ENCODE results near the gene ATXN1. TPM values are rescaled to one million over a fixed set of nuclear protein-coding genes. Genes with fewer than 3 reads are reported as not detected.

ATXN1 gene
- total RNA-seq, 2 experiments from 2014 or later, result 83.1 to 89.4 TPM

GRCh38 chr6:16667509-16667908 lies 93.8 kb downstream of the ATXN1 start:
- POLR2A ChIA-PET, result interaction anchor here (1.1 to 6.7 kb wide), 5 partner anchors 13 to 64 kb away, joined by 3 to 68 read pairs (median 6); no protein-coding TSS in a partner anchor
- Mint-ChIP-seq H3K4me1 (peaks cover 59% of the 10 kb centered on the region), H3K27ac (peak overlapping the region; percentile 13), H3K36me3 (ENCODE audit: low read depth) (peaks cover 58% of the 10 kb centered on the region), H3K9me3 (peaks cover 2% of the 10 kb centered on the region), H3K27me3 (no peaks in the 10 kb centered on the region), H3K4me3 (no peak overlapping the region)
- DNase-seq, result no peak
- CTCF ChIA-PET, result interaction anchor here (1.4 to 2.0 kb wide), 4 partner anchors 9 to 336 kb away, joined by 3 to 5 read pairs (median 4); partner anchors contain the start of gene ATXN1

- CTCF ChIA-PET, result interaction anchor here (1.4 to 2.0 kb wide), 2 partner anchors 96 to 102 kb away, joined by 3 to 4 read pairs; partner anchors contain the start of gene ATXN1
Measured at GRCh38 chr6:16665992-16666391, 95.3 kb downstream of the ATXN1 start.

GRCh38 chr6:16665182-16665581 lies 96.1 kb downstream of the ATXN1 start:
- POLR2A ChIA-PET, result no interaction called here
- Mint-ChIP-seq H3K27me3 (no peaks in the 10 kb centered on the region), H3K4me1 (peaks cover 41% of the 10 kb centered on the region), H3K36me3 (ENCODE audit: low read depth) (peaks cover 59% of the 10 kb centered on the region), H3K9me3 (peaks cover 12% of the 10 kb centered on the region), H3K4me3 (no peak overlapping the region), H3K27ac (no peak overlapping the region)
- DNase-seq, result no peak
- CTCF ChIA-PET, result no interaction called here

More at GRCh38 chr6:16665992-16666391, 95.3 kb downstream of the ATXN1 start:
- H3K27me3 Mint-ChIP-seq, result no peaks in the 10 kb centered on the region
- H3K9me3 Mint-ChIP-seq, result peaks cover 12% of the 10 kb centered on the region
- H3K27ac Mint-ChIP-seq, result peak overlapping the region; percentile 9
- H3K36me3 Mint-ChIP-seq (ENCODE audit: low read depth), result peaks cover 61% of the 10 kb centered on the region
- no peak for DNase-seq
- peaks cover 48% of the 10 kb centered on the region for H3K4me1 Mint-ChIP-seq
- POLR2A ChIA-PET, result interaction anchor here (0.8 to 6.7 kb wide), 2 partner anchors 32 to 96 kb away, joined by 3 to 68 read pairs; partner anchors contain the start of gene ATXN1
- H3K4me3 Mint-ChIP-seq, result no peak overlapping the region

GRCh38 chr6:16663901-16664300 lies 97.4 kb downstream of the ATXN1 start:
- Mint-ChIP-seq H3K9me3 (peaks cover 12% of the 10 kb centered on the region), H3K27me3 (no peaks in the 10 kb centered on the region), H3K4me1 (peaks cover 42% of the 10 kb centered on the region), H3K4me3 (no peak overlapping the region), H3K27ac (no peak overlapping the region), H3K36me3 (ENCODE audit: low read depth) (peaks cover 58% of the 10 kb centered on the region)
- POLR2A ChIA-PET, result no interaction called here
- CTCF ChIA-PET, result no interaction called here
- no peak for DNase-seq

GRCh38 chr6:16660157-16660497 lies 101.1 kb downstream of the ATXN1 start:
- Mint-ChIP-seq H3K9me3 (peaks cover 12% of the 10 kb centered on the region), H3K36me3 (ENCODE audit: low read depth) (peaks cover 52% of the 10 kb centered on the region), H3K4me3 (peak overlapping the region; percentile 45), H3K27ac (peak overlapping the region; percentile 94), H3K27me3 (no peaks in the 10 kb centered on the region), H3K4me1 (peaks cover 52% of the 10 kb centered on the region)
- CTCF ChIA-PET, result no interaction called here
- no peak for DNase-seq
- POLR2A ChIA-PET, result interaction anchor here (1.6 to 4.7 kb wide), 6 partner anchors 10 to 102 kb away, joined by 4 to 62 read pairs (median 27); partner anchors contain the start of gene ATXN1

GRCh38 chr6:16659466-16660156 lies 101.6 kb downstream of the ATXN1 start:
- H3K27me3 Mint-ChIP-seq, result no peaks in the 10 kb centered on the region
- ChIA-PET POLR2A (interaction anchor here (0.9 to 4.7 kb wide), 9 partner anchors 10 to 103 kb away, joined by 3 to 62 read pairs (median 10); partner anchors contain the start of gene ATXN1), CTCF (interaction anchor here (1.7 to 3.6 kb wide), 3 partner anchors 29 to 146 kb away, joined by 5 to 27 read pairs (median 7); no protein-coding TSS in a partner anchor)
- H3K4me1 Mint-ChIP-seq, result peaks cover 57% of the 10 kb centered on the region
- H3K27ac Mint-ChIP-seq, result peak overlapping the region; percentile 94
- peak overlapping the region; percentile 45 for H3K4me3 Mint-ChIP-seq
- peaks cover 12% of the 10 kb centered on the region for H3K9me3 Mint-ChIP-seq
- peaks cover 53% of the 10 kb centered on the region for H3K36me3 Mint-ChIP-seq (ENCODE audit: low read depth)
- DNase-seq, result no peak

- POLR2A ChIA-PET, result interaction anchor here (0.9 to 4.7 kb wide), 25 partner anchors 10 to 338 kb away, joined by 3 to 62 read pairs (median 7); partner anchors contain the start of gene ATXN1
- CTCF ChIA-PET, result interaction anchor here (0.7 to 3.6 kb wide), 10 partner anchors 10 to 249 kb away, joined by 3 to 27 read pairs (median 5); no protein-coding TSS in a partner anchor
- Mint-ChIP-seq H3K4me1 (peaks cover 65% of the 10 kb centered on the region), H3K9me3 (peaks cover 12% of the 10 kb centered on the region), H3K27me3 (no peaks in the 10 kb centered on the region), H3K36me3 (ENCODE audit: low read depth) (peaks cover 49% of the 10 kb centered on the region), H3K27ac (peak overlapping the region; percentile 94), H3K4me3 (peak overlapping the region; percentile 45)
- DNase-seq, result no peak
Measured at GRCh38 chr6:16658348-16659034, 102.8 kb downstream of the ATXN1 start.

GRCh38 chr6:16657768-16658167 lies 103.5 kb downstream of the ATXN1 start:
- DNase-seq, result no peak
- H3K9me3 Mint-ChIP-seq, result peaks cover 12% of the 10 kb centered on the region
- H3K27me3 Mint-ChIP-seq, result no peaks in the 10 kb centered on the region
- CTCF ChIA-PET, result interaction anchor here (0.7 to 3.6 kb wide), 11 partner anchors 9 to 248 kb away, joined by 3 to 27 read pairs (median 5); no protein-coding TSS in a partner anchor
- H3K36me3 Mint-ChIP-seq (ENCODE audit: low read depth), result peaks cover 56% of the 10 kb centered on the region
- peak overlapping the region; percentile 45 for H3K4me3 Mint-ChIP-seq
- POLR2A ChIA-PET, result interaction anchor here (0.7 to 4.7 kb wide), 23 partner anchors 12 to 338 kb away, joined by 3 to 62 read pairs (median 7); partner anchors contain the start of gene ATXN1
- H3K27ac Mint-ChIP-seq, result peak overlapping the region; percentile 94
- H3K4me1 Mint-ChIP-seq, result peaks cover 72% of the 10 kb centered on the region

GRCh38 chr6:16656451-16656850 lies 104.8 kb downstream of the ATXN1 start:
- Mint-ChIP-seq H3K4me3 (no peak overlapping the region), H3K27me3 (no peaks in the 10 kb centered on the region), H3K9me3 (peaks cover 2% of the 10 kb centered on the region), H3K4me1 (peaks cover 84% of the 10 kb centered on the region), H3K27ac (peak overlapping the region; percentile 94), H3K36me3 (ENCODE audit: low read depth) (peaks cover 55% of the 10 kb centered on the region)
- POLR2A ChIA-PET, result interaction anchor here (2.3 to 4.7 kb wide), 5 partner anchors 13 to 106 kb away, joined by 10 to 62 read pairs (median 42); partner anchors contain the start of gene ATXN1
- CTCF ChIA-PET, result interaction anchor here (3.6 kb wide), 1 partner anchor 43 kb away, joined by 27 read pairs; no protein-coding TSS in a partner anchor
- DNase-seq, result no peak

- Mint-ChIP-seq H3K27me3 (no peaks in the 10 kb centered on the region), H3K27ac (peak overlapping the region; percentile 94), H3K9me3 (no peaks in the 10 kb centered on the region), H3K4me3 (peak overlapping the region; percentile 34), H3K36me3 (ENCODE audit: low read depth) (peaks cover 63% of the 10 kb centered on the region), H3K4me1 (peaks cover 89% of the 10 kb centered on the region)
- ChIA-PET CTCF (interaction anchor here (0.6 to 1.2 kb wide), 3 partner anchors 20 to 144 kb away, joined by 3 read pairs; no protein-coding TSS in a partner anchor), POLR2A (interaction anchor here (0.9 to 5.0 kb wide), 10 partner anchors 14 to 241 kb away, joined by 3 to 46 read pairs (median 4); partner anchors contain the start of gene ATXN1)
- DNase-seq, result no peak
Measured at GRCh38 chr6:16654701-16655100, 106.6 kb downstream of the ATXN1 start.

- Mint-ChIP-seq H3K27me3 (no peaks in the 10 kb centered on the region), H3K4me1 (peaks cover 77% of the 10 kb centered on the region), H3K9me3 (no peaks in the 10 kb centered on the region), H3K4me3 (no peak overlapping the region), H3K27ac (peak overlapping the region; percentile 88), H3K36me3 (ENCODE audit: low read depth) (peaks cover 64% of the 10 kb centered on the region)
- CTCF ChIA-PET, result interaction anchor here (1.5 to 3.3 kb wide), 2 partner anchors 111 to 139 kb away, joined by 3 to 25 read pairs; no protein-coding TSS in a partner anchor
- POLR2A ChIA-PET, result interaction anchor here (0.7 to 5.0 kb wide), 9 partner anchors 16 to 522 kb away, joined by 3 to 46 read pairs (median 4); partner anchors contain the start of gene ATXN1
- DNase-seq, result no peak
Measured at GRCh38 chr6:16653226-16653625, 108.0 kb downstream of the ATXN1 start.

GRCh38 chr6:16651871-16652270 lies 109.4 kb downstream of the ATXN1 start:
- Mint-ChIP-seq H3K4me3 (peak overlapping the region; percentile 52), H3K27me3 (no peaks in the 10 kb centered on the region), H3K27ac (peak overlapping the region; percentile 88), H3K9me3 (no peaks in the 10 kb centered on the region), H3K36me3 (ENCODE audit: low read depth) (peaks cover 53% of the 10 kb centered on the region), H3K4me1 (peaks cover 65% of the 10 kb centered on the region)
- POLR2A ChIA-PET, result interaction anchor here (0.7 to 5.0 kb wide), 37 partner anchors 9 to 521 kb away, joined by 3 to 46 read pairs (median 4); partner anchors contain the start of gene ATXN1
- DNase-seq, result peak; percentile 29
- CTCF ChIA-PET, result interaction anchor here (0.6 to 3.3 kb wide), 17 partner anchors 11 to 320 kb away, joined by 3 to 25 read pairs (median 3); partner anchors contain the start of gene ATXN1
